Heart left ventricle (tissue), 13 donors: Measurements from ENCODE around the gene ALMS1.

Source experiments
- CTCF ChIP-seq, 12 donors: fragments of 200-600 bp; sonication (generic) in 4 of 12; IDR thresholded peaks; one replicate each; pipeline versions ENCODE4 v1.5.0 to v1.8.0; 2018 to 2022; ENCODE audit warnings: antibody characterized with exemption in 12 of 12, mild to moderate bottlenecking in 5 of 12
- POLR2A ChIP-seq, 2 donors: fragments of 450-650 bp; IDR thresholded peaks; one replicate each; pipeline ENCODE4 v1.6.1; 2017; ENCODE audit warnings: antibody characterized with exemption in 2 of 2, mild to moderate bottlenecking in 2 of 2, moderate library complexity in 2 of 2
- donor health status: ischemic (EF 13 %, LVEDD 7.1; RV severe dilation, severe dysfunction).
- donor health status: DM: no; HTN: yes; CAD: no.
- donor health status: DM: no; HTN: no; CAD: no.
- donor health status: ischemic (EF 25% LVEDD 6.9; RV normal size, moderate dysfunction).
- donor health status: ischemic (EF 25% LVEDD 5.7; RV mildly dilated, moderate dysfunction).
- donor health status: ischemic (EF 35%, LVEDD 5.7; RV mildly dilated, moderate dysfunction).
- donor health status: nonischemic (EF 11% LVEDD 7.7; RV severe dilation, severe dysfunction).
- donor health status: DM: yes; HTN: yes; CAD: no.
- donor health status: PGD.
- donor health status: ischemic (EF 29% LVEDD 5.4; RV normal size, mild dysfunction).
- donor health status: nonischemic (EF 23%, LVEDD 6.1; RV moderate dilation, normal function).

- TF ChIP-seq CTCF (IDR thresholded peaks at IDR 0.05) (no peak), POLR2A (IDR thresholded peaks at IDR 0.05) (no peak)
These were observed 21.4 kb downstream of the ALMS1 start for GRCh38 chr2:73406996-73407395.
